ENCODE data around the gene AMFR. TPM values are rescaled to one million over a fixed set of nuclear protein-coding genes. Genes with fewer than 3 reads are reported as not detected.

The AMFR gene
- total and polyA plus RNA-seq, 2 of the 8 experiments (the other 6 are each of a cell fraction or from before 2014, with no cell fraction given), result 18.6 to 21.7 TPM

DNA sequence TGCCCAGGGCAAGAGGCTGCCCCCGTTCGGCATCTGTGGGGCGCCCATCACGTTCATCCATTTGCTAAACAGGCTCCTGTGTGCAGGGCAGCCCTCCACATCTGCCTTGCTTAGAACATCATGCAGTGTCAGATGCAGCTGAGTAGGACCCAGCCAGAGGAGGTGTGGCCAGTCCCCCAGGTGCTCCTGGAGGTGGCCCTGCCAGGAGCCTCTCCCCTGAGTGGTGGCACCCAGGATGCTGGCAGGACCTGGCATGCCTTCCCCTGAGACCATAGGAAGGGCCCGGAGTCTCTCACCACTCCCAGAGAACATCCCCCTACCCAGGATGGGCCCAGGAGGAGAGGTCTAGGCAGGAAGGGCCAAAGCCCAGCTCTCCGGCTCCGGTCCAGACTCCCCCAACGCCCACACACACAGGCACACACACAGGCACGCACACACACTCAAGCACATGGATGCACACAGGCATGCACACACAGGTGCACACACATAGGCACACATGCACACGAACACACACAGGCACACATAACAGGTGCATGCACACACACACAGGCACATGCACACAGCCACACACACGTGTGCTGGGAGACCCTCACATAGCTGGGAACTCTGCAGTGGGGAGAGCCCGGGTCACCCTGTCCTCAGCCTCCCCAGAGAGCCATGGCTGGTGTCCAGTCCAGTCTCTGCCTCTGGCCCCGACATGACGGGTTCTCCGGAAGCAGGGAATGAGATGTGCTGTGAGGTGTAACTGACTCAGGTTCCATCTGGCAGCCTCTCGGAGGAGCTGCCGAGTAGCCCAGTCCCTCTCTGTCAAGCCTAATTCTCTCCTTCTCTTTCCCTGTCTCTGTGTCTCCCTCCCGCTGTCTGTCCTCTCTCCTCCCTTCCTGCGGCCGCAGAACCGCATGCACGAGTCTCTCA lies 74.6 kb downstream of the AMFR start:
- Histone ChIP-seq H3K79me1 (ENCODE audit: low read depth, low read length) (no peaks in the 10 kb centered on the region; the same call in 1 of the 2 replicates), H3K4me3 (ENCODE audit: extremely low read depth in 1 of 4, insufficient read depth in 2 of 4, low read depth in 3 of 4, low read length in 4 of 4) (no peak overlapping the region), H2BK12ac (ENCODE audit: low read depth, low read length) (no peak overlapping the region), H3K18ac (ENCODE audit: extremely low read depth, low read length) (no peak overlapping the region), H4K20me1 (replicated peaks in 1 of 2; ENCODE audit: control insufficient read depth in 1 of 2, insufficient read depth in 2 of 2, low read length in 2 of 2) (peaks cover 0 to 2% of the 10 kb centered on the region in 2 experiments), H3K27ac (ENCODE audit: low read depth, low read length) (no peak overlapping the region), H3K14ac (ENCODE audit: insufficient read length) (no peak overlapping the region), H3K23ac (ENCODE audit: insufficient read length) (no peak overlapping the region), H4K91ac (replicated peaks; ENCODE audit: insufficient read length, low read length) (no peak overlapping the region), H3K4me1 (replicated peaks in 1 of 4; ENCODE audit: control insufficient read depth in 3 of 4, insufficient read depth in 4 of 4, low read length in 3 of 4) (0 out of 7 replicates have a peak, but pooled peaks cover 0 to 3% (median 1%) of the 10 kb centered on the region in 4 experiments), H4K5ac (ENCODE audit: insufficient read length, low read depth, low read length) (no peak overlapping the region), H2AK5ac (ENCODE audit: low read depth, low read length) (0 out of 2 replicates have a peak overlapping the region, but pooled peaks have one; percentile 39), H2BK15ac (ENCODE audit: low read length) (no peak overlapping the region), H3K27me3 (replicated peaks in 1 of 4; ENCODE audit: control insufficient read depth in 3 of 4, extremely low read depth in 1 of 4, insufficient read depth in 3 of 4, low read length in 3 of 4) (no peaks in the 10 kb centered on the region; a peak in 1 of 7 replicates), H3K9ac (replicated peaks in 1 of 4; ENCODE audit: extremely low read depth in 1 of 4, low read depth in 3 of 4, low read length in 3 of 4) (no peak overlapping the region; a peak in 1 of 7 replicates), H3K9me3 (ENCODE audit: insufficient read depth in 2 of 2, low read depth in 1 of 2, low read length in 1 of 2) (no peaks in the 10 kb centered on the region), H2BK20ac (ENCODE audit: low read length) (no peak overlapping the region), H3K4me2 (ENCODE audit: insufficient read depth in 1 of 2, low read depth in 2 of 2, low read length in 2 of 2) (no peak overlapping the region), H3K56ac (replicated peaks; ENCODE audit: insufficient read length, low read depth, low read length) (no peak overlapping the region), H2AFZ (ENCODE audit: low read length) (no peak overlapping the region), H2BK5ac (ENCODE audit: low read depth, low read length) (no peak overlapping the region), H3K36me3 (ENCODE audit: control insufficient read depth in 2 of 4, insufficient read depth in 4 of 4, low read length in 3 of 4) (no peaks in the 10 kb centered on the region), H4K8ac (ENCODE audit: extremely low read depth, insufficient read depth, low read length) (peak overlapping the region; percentile 79; the same call in 1 of the 2 replicates), H3K79me2 (ENCODE audit: control insufficient read depth in 1 of 2, insufficient read depth in 2 of 2, low read length in 2 of 2) (no peaks in the 10 kb centered on the region), H3K4ac (replicated peaks; ENCODE audit: insufficient read length, low read depth, low read length) (no peak overlapping the region), H3K23me2 (ENCODE audit: low read depth, low read length) (no peaks in the 10 kb centered on the region), H2BK120ac (replicated peaks; ENCODE audit: low read depth, low read length) (no peak overlapping the region)
- FAIRE-seq (no peak), DNase-seq (ENCODE audit: low read depth in 1 of 2, low spot score in 2 of 2) (no peak)
- ChIA-PET CTCF (ENCODE audit: partially characterized antibody) (interaction anchor here (0.6 to 2.6 kb wide), 6 partner anchors 9 to 407 kb away, joined by 3 to 8 read pairs (median 4); no protein-coding TSS in a partner anchor), POLR2A (ENCODE audit: partially characterized antibody) (interaction anchor here (1.8 kb wide), 1 partner anchor 11 kb away, joined by 4 read pairs; no protein-coding TSS in a partner anchor)
- 92% methylated on average over 18 of the region's 22 CpGs; no CpG with 5 or more reads in 1 of the 2 experiments for WGBS, 2 experiments (ENCODE audit: extremely low coverage in 1 of 2, insufficient coverage in 1 of 2, insufficient read length in 1 of 2, insufficient replicate concordance in 2 of 2, low coverage in 1 of 2, low lambda C conversion rate in 2 of 2, missing lambda C conversion rate in 1 of 2)
- TF ChIP-seq FOSL1 (IDR thresholded peaks at IDR 0.05; ENCODE audit: insufficient read depth, low read depth, low read length), result no peak
- TF ChIP-seq CEBPB (IDR thresholded peaks at IDR 0.05; ENCODE audit: low read depth, low read length), result no peak
- no peak for TF ChIP-seq RAD21 (IDR thresholded peaks at IDR 0.05 in 1 of 2, conservative IDR thresholded peaks at IDR 0.05 in 1 of 2; ENCODE audit: low read depth in 2 of 2, low read length in 2 of 2)
- TF ChIP-seq, protein P1, sequence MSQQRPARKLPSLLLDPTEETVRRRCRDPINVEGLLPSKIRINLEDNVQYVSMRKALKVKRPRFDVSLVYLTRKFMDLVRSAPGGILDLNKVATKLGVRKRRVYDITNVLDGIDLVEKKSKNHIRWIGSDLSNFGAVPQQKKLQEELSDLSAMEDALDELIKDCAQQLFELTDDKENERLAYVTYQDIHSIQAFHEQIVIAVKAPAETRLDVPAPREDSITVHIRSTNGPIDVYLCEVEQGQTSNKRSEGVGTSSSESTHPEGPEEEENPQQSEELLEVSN (IDR thresholded peaks at IDR 0.05), result no peak
- no peak for TF ChIP-seq EZH2 (IDR thresholded peaks at IDR 0.05; ENCODE audit: low read depth, low read length, severe bottlenecking)
- TF ChIP-seq POLR2A (IDR thresholded peaks at IDR 0.05; ENCODE audit: control extremely low read depth in 1 of 2, low read depth in 2 of 2, low read length in 2 of 2), result no peak
- no peak for TF ChIP-seq CBX8 (IDR thresholded peaks at IDR 0.05; ENCODE audit: borderline replicate concordance, low read depth, low read length)
- no peak for TF ChIP-seq GABPA (IDR thresholded peaks at IDR 0.05; ENCODE audit: borderline replicate concordance, insufficient read depth, low read length)
- TF ChIP-seq CHD2 (IDR thresholded peaks at IDR 0.05; ENCODE audit: low read length), result no peak
- no peak for TF ChIP-seq BACH1 (IDR thresholded peaks at IDR 0.05; ENCODE audit: low read length)
- no peak; the same call in 1 of the 2 replicates for TF ChIP-seq POLR2AphosphoS5 (IDR thresholded peaks at IDR 0.05; ENCODE audit: low read depth, low read length)
